Suprapubic skin (tissue), 3 donors: ENCODE measurements around the gene ANXA2.

Experiments used
- CTCF ChIP-seq, 2 donors: fragments of 200-600 bp in 1 of 2; fragments of 450-650 bp in 1 of 2; sonication (generic) in 1 of 2; IDR thresholded peaks; one replicate each; pipeline ENCODE4 v1.5.1; 2016 to 2019; ENCODE audit warnings: antibody characterized with exemption in 2 of 2, mild to moderate bottlenecking in 1 of 2, moderate library complexity in 1 of 2
- EP300 ChIP-seq: sonication (generic); formaldehyde crosslinking; IDR thresholded peaks from one replicate; pipeline ENCODE4 v1.6.1; 2017; ENCODE audit warnings: antibody characterized with exemption
- POLR2A ChIP-seq, 2 donors: fragments of 450-650 bp; IDR thresholded peaks; one replicate each; pipeline ENCODE4 v1.6.1; 2017; ENCODE audit warnings: antibody characterized with exemption in 2 of 2, mild to moderate bottlenecking in 2 of 2, moderate library complexity in 2 of 2

- TF ChIP-seq CTCF (IDR thresholded peaks at IDR 0.05) (no peak), POLR2A (IDR thresholded peaks at IDR 0.05) (no peak), EP300 (no peak)
Observed at GRCh38 chr15:60382773-60383674, 14.8 kb downstream of the ANXA2 start.
